Nucleus accumbens (tissue), 56 donors: Measurements from ENCODE around the gene CRTAC1.
A peak's percentile ranks its signal among the peaks of the same experiment; 100 is the strongest.

Experiments used
- DNase-seq, 56 donors: peaks; one replicate each; lab custom pipeline; 2025; lab: John Stamatoyannopoulos, UW

CRTAC1 gene

DNA sequence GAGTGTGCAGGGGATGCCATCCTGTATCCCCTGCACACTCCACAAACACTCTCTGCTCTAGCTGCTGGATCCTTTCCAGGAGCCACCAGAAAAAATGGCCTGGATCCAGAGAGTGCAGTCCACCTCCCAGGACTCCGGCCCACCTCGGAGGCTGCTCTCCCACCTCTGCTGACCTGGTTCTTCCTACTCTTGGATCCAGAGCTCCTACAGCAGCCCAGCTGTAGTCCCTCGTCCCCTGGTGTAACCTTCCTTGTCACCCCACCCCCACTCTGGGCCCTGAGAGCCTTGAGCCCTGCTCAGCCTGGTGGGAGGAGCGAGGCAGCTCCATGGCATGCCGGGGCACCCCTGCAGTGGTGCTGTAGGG lies 126.4 kb downstream of the CRTAC1 start:
- DNase-seq = no peak

DNA sequence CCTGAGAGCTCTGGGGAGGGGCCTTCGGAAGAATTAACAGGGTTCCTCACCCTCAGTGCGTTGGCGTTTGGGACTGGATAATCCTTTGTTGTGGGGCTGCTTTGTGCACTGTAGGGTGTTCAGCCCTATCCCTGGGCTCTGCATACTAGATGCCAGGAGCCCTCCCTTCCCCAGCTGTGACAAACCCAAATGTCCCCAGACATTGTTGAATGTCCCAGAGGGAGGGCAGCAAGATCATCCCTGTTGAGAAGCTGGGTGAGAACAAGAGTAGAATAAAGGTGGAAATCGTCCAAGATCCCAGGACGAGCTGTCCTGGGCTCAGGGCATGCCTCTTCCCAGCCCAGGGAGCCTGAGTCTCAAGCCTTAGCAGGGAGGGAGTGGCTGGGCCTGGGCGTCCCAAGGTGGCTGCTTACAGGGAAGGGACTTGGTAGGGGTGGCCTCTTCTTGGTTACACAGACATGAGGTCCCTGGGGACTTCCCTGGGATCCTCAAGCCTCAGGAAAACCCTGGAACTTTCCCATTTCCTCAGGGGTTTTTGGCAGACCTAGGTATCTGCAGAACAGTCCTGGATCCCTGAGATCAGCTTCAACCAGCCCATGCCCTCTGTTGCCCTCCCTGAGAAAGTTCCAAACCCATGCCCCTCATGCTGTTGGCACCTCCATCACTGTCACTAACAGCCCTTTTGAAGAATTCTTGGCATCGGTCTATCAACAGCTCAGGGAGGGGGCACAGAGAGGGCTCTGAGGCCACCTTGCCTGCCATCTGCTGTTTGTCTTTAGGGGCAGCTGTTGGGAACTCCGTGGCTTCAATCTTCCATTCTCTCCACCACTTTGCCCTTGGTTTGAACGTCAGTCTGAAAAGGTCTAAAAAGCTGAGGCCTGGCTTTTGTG lies 127.0 kb downstream of the CRTAC1 start:
- no peak for DNase-seq

DNA sequence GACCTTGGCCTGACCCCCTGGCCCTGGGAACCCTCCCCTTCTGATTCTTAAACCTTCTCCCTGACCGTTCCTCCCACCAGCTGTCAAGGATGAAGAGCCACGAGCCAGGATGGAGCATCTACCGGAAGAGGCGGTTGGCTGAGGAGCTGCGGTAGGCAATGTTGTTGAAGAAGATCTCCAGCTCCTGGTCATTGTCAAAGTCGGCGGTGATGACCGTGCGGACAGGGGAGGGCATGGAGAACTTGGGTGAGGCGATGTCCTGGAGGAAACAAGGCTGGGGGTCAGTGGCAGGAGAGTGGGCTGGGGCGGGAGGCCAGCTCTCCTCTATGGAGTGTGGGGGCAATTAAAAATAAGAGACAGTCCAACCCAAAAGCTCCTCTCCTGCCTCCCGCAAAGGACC lies 129.0 kb downstream of the CRTAC1 start:
- DNase-seq = no peak

GRCh38 chr10:97898429-97898828 lies 132.0 kb downstream of the CRTAC1 start:
- DNase-seq = no peak

GRCh38 chr10:97896756-97897358 lies 133.6 kb downstream of the CRTAC1 start:
- DNase-seq = no peak

GRCh38 chr10:97895915-97896314 lies 134.5 kb downstream of the CRTAC1 start:
- no peak for DNase-seq

- DNase-seq = no peak
Observed at GRCh38 chr10:97895084-97895483, 135.3 kb downstream of the CRTAC1 start.

GRCh38 chr10:97894092-97894491 lies 136.3 kb downstream of the CRTAC1 start:
- DNase-seq = no peak

GRCh38 chr10:97892939-97893338 lies 137.5 kb downstream of the CRTAC1 start:
- DNase-seq = no peak

- DNase-seq = no peak
Observed at GRCh38 chr10:97892506-97892905, 137.9 kb downstream of the CRTAC1 start.

DNA sequence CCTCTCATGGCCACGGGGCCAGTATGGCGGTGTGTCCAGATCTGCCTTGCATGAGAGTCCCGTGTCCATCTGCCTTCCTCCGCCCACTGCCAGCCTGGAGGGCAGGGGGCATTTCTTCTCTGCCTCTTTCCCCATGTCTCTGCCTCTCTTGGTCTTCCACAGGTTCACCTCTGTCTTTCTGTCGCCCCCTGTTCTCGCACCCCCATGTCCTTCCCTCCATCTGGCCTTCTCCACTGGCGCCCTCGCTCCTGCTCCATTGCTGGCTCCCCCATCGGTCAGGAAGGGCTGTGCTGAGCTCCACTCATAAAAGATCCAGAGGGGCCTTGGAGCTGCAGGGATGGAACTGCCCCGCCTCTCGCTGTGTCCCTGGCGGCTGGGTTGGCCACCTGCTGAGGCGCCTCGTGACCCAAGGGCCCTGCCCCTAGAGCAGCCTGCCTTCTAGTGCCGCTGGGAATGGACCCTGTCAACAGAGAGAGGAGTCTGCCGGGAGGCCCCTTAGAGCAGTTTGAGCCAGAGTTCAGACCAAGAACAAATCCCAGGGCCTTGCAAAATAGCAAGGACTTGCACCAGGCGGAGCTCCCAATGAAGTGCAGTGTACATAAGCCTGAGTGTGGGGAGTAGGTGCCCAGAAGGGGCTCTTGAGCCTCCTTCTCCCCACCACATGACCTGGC lies 138.8 kb downstream of the CRTAC1 start:
- no peak for DNase-seq

- DNase-seq = peak in 15 of 56 donors; percentile 1 to 36 (median 13)
Observed at GRCh38 chr10:97889461-97890265, 140.8 kb downstream of the CRTAC1 start.

DNA sequence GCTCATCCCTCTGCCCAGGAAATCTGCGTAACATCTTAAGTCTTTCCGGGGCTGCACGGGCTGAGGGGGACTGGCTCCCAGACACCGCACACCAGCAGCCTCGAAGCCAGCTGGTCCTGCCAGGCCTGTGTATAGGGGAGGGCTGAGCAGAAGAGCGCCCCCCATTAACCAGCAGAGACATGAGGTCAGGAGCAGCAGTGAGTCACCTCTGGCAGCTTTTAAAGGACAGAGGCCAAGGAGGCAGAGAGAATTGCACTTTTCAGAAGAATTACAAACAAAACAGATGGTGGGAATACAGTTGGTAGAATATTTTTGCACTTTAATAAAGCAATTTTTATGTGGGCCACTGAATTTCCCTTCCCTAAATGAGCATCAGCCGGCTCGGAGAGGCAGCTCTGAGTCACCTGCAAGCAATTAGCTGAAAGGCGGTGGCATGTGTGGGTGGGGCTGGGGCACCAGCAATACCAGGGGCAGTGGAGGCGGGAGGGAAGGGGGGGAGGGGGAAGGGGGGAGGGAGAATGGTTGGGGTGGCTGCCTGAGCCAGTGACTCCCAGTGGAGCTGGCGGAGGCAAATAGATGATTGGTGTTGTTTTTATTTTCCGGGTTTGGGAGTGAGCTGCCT lies 141.7 kb downstream of the CRTAC1 start:
- DNase-seq = peak in 23 of 56 donors; percentile 3 to 76 (median 24)

- no peak for DNase-seq
Observed at GRCh38 chr10:97888134-97888533, 142.3 kb downstream of the CRTAC1 start.

GRCh38 chr10:97887399-97887798 lies 143.0 kb downstream of the CRTAC1 start:
- DNase-seq = no peak

DNA sequence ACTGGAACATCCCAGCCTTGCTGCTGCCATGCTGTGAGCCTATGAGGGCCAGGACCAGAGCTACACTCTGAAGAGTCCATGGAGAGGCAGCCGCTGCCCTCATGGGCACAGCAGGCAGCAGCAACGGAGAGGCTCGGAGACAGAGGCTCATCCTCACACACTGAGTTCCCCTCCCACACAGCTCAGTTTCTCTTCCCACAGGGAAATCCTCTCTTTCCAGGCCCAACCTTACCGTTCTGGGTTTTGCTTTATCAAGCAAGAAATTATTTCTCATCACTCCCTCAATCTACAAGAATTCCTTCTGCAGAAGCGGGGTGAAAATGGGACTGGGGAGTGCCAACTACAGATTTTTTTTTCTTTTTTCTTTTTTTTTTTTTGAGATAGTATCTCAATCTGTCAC lies 144.1 kb downstream of the CRTAC1 start:
- no peak for DNase-seq

DNA sequence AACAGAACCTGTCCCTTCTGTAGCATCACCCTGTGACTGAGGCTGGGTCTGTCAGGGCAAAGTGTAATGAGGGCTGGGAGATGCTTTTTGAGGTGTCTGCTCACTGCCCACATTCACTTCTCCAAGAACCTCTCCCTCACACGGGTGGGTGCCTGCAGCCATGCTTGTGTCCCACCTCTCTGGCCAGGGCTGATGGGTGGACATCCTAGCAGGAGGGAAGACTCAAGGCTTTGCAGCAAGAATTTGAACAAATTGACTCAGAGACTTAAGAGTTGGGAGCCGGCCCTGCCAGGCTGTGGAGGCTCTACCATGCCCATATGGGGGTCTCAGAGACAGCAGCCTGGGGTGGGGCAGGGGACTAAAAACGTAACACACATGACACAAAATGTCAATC lies 147.3 kb downstream of the CRTAC1 start:
- no peak for DNase-seq

DNA sequence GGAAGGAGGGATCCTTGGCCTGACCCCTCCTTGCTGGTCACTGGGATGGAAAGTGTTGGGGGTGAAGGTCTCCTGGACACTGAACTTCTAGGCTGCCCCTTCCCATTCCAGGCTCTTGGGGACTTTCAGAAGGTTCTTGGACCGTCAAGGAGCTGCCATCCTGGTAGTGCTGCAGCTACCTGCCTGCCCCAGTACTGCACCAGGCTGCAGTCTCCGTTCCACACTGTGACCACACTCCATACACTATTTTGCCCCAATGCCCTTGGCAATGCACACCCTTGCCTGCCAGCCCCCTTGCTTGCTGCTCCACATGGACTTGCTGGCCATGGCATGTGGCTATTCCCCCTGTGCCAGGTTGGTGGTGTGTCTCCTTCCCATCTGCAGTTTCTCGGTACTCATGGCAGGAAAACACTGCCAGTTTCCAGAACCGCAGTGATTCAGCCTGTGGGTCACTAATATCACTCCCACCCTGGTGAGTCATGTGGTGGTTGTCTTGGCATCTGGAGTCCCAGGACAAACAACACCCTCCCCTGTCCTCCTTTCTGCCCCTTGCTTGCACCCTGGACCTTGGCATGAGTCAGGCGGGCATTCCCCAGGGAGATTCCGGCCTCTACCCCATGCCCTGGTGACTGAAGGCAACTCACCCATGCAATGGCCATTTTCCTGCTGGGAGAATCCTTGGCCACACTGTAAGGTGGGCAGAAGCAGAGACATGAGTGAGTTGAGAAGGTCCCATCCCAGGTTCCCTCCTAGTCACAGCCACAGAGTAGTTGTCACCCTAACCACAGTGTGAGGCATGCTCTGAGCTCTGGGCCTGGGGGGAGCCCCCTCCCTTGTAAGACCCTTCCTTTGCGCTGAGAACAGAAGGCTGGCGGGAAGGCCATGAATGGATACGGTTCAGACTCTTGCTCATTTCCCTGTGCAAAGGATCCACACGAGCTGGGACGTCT lies 148.0 kb downstream of the CRTAC1 start:
- DNase-seq = no peak

DNA sequence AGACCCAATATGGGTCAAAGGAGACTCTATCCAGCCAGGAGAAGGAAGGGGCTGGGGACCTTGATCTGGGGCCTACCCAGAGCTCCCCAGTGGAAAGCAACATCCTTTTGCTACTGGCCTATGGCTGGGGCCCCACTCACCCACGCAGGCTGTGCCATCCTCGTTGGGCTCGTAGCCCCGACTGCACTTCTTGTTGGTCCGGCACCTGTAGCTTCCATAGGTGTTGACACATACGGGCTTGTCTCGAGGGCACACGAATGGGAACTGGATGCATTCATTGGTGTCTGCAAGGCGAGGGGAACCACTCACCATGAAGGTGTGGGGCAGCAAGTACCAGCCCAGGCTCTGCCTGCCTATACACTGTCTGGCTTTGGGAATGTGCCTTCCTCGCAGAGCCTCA lies 150.3 kb downstream of the CRTAC1 start:
- no peak for DNase-seq
